ES-I3 (cell line): Measurements from ENCODE around the gene PNMA8C.
"Not testable (repeated sequence)": the region's sequence is repeated elsewhere in the genome, so short reads cannot be mapped to it uniquely, and the experiment has no call there.

Experiments used
- H3K36me3 ChIP-seq: 2 replicates; pipeline ENCODE4 v1.6.1; 2013; ENCODE audit warnings: mild to moderate bottlenecking, low read length, control low read depth, moderate library complexity; ENCODE audit not compliant: insufficient read depth
- H3K4me1 ChIP-seq: 2 replicates; pipeline ENCODE4 v1.6.1; 2013; ENCODE audit warnings: mild to moderate bottlenecking, control low read depth, low read length; ENCODE audit not compliant: insufficient read depth
- H3K9ac ChIP-seq: 2 replicates; pipeline ENCODE4 v1.6.1; 2013; ENCODE audit warnings: low read depth, mild to moderate bottlenecking, low read length, moderate library complexity
- H3K9me3 ChIP-seq: 2 replicates; pipeline ENCODE4 v1.6.1; 2013; ENCODE audit warnings: mild to moderate bottlenecking, low read length, moderate library complexity; ENCODE audit not compliant: control insufficient read depth, insufficient read depth

Gene PNMA8C

DNA sequence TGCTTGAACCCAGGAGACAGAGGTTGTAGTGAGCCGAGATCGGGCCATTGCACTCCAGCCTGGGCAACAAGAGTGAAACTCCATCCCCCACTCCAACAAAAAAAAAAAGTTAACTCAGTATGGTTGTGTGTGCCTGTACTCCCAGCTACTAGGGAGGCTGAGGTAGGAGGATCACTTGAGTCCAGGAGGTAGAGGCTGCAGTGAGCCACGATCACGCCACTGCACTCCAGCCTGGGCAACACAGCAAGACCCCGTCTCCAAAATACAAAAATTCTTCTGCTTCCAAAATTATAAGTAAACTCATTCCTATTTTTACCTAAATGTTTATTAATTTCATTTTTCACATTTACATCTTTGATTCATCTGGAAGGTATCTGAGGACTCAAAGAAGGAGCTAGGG, 28.2 kb upstream of the PNMA8C start:
- no peaks in the 10 kb centered on the region for H3K36me3 ChIP-seq
- no peaks in the 10 kb centered on the region for H3K9me3 ChIP-seq

DNA sequence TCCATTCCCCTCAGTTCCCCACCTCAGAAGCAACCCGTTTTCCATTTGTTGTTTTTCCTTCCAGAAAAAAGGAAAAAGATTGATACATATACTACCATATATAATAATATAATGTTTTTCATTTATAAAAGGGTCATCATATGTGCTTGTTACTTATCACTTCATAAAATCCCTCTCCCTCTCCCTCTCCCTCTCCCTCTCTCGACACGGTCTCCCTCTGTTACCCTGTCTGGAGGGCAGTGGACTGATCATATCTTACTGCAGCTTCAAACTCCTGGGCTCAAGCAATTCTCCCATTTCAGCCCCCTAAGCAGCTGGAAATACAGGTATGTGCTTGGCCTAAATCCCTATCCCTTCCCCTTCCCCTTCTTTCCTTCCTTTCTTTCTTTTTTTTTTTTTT, 25.5 kb upstream of the PNMA8C start:
- no peaks in the 10 kb centered on the region for H3K4me1 ChIP-seq
- H3K9me3 ChIP-seq: no peaks in the 10 kb centered on the region; the same call in 1 of the 2 replicates
- H3K36me3 ChIP-seq: no peaks in the 10 kb centered on the region
- no peak overlapping the region for H3K9ac ChIP-seq

More for the DNA sequence above, 28.2 kb upstream of the PNMA8C start:
- no peak overlapping the region for H3K9ac ChIP-seq
- H3K4me1 ChIP-seq: no peaks in the 10 kb centered on the region

DNA sequence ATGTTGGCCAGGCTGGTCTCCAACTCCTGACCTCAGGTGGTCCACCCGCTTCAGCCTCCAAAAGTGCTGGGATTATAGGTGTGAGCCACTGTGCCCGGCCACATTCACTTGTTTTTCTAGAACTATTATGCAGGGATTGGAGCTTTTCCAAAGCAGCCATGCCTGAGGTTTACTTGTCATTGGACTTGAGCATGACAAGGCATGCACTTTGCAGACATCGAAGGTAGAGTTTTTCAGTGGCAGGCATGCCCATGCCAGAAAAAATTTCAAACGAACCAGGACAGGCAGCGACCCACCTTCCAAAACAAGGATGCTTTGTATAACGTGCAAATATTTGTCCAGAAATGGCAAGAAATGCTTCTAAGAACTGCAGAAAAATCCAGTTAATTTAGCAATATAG, 24.9 kb upstream of the PNMA8C start:
- no peak overlapping the region for H3K9ac ChIP-seq
- no peaks in the 10 kb centered on the region; the same call in 1 of the 2 replicates for H3K9me3 ChIP-seq
- H3K4me1 ChIP-seq: no peaks in the 10 kb centered on the region
- H3K36me3 ChIP-seq: no peaks in the 10 kb centered on the region

DNA sequence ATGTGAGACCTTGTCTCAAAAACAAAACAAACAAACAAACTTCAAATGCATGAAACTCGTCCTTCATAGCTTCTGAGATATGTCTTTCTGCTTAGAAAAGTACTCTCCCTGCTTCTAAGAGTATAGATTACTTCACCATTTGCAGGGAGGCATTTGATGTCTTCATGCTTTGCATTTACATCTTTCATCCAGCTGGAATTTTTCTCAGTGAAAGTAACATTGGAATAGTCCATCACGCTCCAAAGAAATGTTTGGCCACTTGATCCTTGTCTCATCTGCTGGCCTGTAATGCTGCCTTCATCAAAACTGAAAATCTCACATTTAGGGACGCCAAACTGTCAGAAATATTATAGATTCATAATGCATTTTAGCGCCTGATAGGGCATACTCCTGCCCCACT, 23.4 kb upstream of the PNMA8C start:
- no peak overlapping the region for H3K9ac ChIP-seq
- no peaks in the 10 kb centered on the region for H3K36me3 ChIP-seq
- no peaks in the 10 kb centered on the region; the same call in 1 of the 2 replicates for H3K9me3 ChIP-seq
- H3K4me1 ChIP-seq: no peaks in the 10 kb centered on the region

DNA sequence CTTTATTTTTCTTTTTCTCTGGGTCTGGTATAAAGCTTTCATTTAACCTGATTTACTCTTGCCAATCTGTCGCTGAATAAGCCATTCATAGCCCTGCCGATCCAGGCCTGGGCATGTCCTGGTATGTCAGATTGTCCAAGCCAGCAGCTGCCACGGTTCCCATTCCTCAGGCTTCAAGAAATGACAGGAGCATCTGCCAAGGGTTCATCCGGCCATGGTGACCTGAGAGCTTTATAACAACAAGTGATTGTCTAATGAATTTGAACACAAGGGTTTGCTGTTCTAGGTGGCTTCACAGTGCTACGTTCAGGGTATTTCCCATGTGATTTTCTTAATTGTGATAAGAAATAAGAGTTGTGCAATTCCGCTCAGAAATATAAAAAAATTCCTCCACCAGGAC, 22.6 kb upstream of the PNMA8C start:
- no peaks in the 10 kb centered on the region for H3K4me1 ChIP-seq
- no peaks in the 10 kb centered on the region; the same call in 1 of the 2 replicates for H3K9me3 ChIP-seq
- no peaks in the 10 kb centered on the region for H3K36me3 ChIP-seq
- H3K9ac ChIP-seq: no peak overlapping the region

DNA sequence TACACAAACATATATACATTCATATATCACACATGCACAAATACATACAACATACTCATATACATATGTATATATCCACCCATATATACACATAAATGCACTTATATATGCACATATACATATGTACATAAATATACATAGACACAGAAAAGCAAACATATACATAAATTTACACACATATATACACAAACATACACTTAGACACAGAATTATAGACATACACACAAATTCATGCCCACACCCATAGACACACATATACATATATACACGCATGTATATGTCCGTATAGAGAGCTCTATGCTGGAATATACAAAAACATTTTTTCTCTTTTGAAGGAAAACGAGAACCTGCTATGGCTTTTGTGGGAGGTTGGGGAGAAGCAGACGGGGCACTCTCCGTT, 22.0 kb upstream of the PNMA8C start:
- Histone ChIP-seq H3K4me1 (no peaks in the 10 kb centered on the region), H3K9me3 (no peaks in the 10 kb centered on the region; the same call in 1 of the 2 replicates)

DNA sequence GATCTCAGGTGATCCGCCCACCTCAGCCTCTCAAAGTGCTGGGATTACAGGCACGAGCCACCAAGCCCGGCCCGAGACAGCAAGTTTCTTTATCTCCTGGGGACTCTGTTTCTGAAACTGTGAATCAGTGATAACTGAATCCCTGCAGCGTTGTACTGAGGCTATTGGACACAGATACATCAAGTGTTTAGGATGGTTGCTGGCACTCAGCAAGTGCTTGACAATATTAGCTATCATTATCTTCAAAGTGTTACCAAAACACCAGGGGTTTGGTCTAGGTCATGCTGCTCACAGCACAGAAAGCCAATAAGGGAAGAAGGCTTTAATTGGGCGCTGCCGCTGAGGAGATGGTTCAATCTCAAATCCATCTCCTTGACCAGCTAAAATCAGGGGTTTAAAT, 20.5 kb upstream of the PNMA8C start:
- no peaks in the 10 kb centered on the region; the same call in 1 of the 2 replicates for H3K9me3 ChIP-seq
- no peaks in the 10 kb centered on the region for H3K4me1 ChIP-seq
- no peak overlapping the region for H3K9ac ChIP-seq
- H3K36me3 ChIP-seq: no peaks in the 10 kb centered on the region

More for the DNA sequence above, 22.0 kb upstream of the PNMA8C start:
- Histone ChIP-seq H3K36me3 (no peaks in the 10 kb centered on the region), H3K9ac (no peak overlapping the region)

DNA sequence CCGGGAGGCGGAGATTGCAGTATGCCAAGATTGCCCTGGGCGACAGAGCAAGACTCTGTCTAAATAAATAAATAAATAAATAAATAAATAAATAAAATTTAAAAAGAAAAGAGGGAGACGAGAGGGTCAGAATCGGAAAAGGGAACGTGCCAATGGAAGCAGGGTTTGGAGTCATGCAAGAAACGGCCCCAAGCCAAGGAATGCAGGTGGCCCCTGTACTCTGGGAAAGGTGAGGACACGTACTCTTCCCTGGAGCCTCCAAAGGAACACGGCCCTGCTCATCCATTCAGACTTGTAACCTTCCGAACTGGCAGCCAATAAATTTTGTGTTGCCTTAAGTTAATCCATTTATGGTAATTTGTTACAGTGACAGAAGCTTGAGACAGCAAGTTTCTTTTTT, 19.9 kb upstream of the PNMA8C start:
- Histone ChIP-seq H3K36me3 (no peaks in the 10 kb centered on the region), H3K9me3 (no peaks in the 10 kb centered on the region; the same call in 1 of the 2 replicates), H3K4me1 (no peaks in the 10 kb centered on the region)

DNA sequence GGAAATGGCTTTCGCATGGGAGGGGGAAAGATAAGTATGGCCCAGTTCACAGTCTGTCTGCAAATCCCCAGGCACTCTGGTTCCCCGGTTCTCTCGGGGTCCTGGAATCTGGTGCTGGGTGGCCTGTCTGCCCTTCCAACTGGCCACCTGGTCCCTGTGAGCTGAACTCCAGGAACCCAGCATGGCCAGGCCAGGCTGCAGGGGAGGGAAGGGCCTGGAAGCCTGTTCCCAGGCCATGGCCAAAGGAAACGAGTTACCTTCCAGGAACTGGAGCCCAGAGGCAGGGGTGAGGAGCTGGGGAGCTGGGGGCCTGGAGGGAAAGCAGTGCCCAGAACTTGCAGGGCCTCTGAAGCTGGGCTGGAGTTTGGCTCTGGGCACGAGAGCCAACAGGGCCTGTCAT, 19.1 kb upstream of the PNMA8C start:
- Histone ChIP-seq H3K4me1 (no peaks in the 10 kb centered on the region), H3K36me3 (no peaks in the 10 kb centered on the region), H3K9ac (no peak overlapping the region), H3K9me3 (no peaks in the 10 kb centered on the region; the same call in 1 of the 2 replicates)

More for the DNA sequence above, 19.9 kb upstream of the PNMA8C start:
- no peak overlapping the region for H3K9ac ChIP-seq

DNA sequence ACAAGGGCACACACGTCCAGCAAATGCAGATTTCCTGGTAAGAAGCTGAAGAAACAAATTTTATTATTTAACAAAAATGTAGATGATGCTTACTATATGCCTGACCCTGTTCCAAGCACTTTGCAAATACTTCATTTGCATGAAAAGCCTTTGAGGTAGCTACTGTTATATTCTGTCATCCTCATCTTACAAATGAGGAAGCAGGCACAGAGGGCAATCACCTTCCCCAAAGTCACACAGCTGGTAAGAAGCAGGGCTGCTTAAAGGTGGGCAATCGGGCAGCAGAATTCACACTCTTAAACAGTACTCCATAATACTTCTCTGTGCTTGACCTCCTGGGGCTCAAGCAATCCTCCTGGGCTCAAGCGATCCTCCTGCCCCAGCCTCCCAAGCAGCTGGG, 18.3 kb upstream of the PNMA8C start:
- no peak overlapping the region for H3K9ac ChIP-seq
- H3K4me1 ChIP-seq: no peaks in the 10 kb centered on the region
- no peaks in the 10 kb centered on the region; the same call in 1 of the 2 replicates for H3K9me3 ChIP-seq
- no peaks in the 10 kb centered on the region for H3K36me3 ChIP-seq

DNA sequence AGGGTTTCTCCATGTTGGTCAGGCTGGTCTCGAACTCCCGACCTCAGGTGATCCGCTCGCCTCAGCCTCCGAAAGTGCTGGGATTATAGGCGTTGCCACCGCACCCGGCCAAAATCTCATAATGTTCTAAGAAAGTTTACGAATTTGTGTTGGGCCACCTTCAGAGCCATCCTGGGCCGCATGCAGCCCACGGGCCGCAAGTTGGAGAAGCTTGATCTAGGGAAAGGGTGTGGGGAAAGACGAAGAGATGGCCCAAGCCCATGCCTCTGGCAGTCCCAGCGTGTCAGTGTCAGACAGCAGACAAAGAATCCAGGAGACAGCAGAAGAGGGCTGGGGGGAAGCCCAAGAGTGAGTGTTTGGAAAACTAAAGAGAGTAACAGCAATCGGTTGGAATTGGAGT, 17.3 kb upstream of the PNMA8C start:
- Histone ChIP-seq H3K4me1 (no peaks in the 10 kb centered on the region), H3K36me3 (no peaks in the 10 kb centered on the region)

DNA sequence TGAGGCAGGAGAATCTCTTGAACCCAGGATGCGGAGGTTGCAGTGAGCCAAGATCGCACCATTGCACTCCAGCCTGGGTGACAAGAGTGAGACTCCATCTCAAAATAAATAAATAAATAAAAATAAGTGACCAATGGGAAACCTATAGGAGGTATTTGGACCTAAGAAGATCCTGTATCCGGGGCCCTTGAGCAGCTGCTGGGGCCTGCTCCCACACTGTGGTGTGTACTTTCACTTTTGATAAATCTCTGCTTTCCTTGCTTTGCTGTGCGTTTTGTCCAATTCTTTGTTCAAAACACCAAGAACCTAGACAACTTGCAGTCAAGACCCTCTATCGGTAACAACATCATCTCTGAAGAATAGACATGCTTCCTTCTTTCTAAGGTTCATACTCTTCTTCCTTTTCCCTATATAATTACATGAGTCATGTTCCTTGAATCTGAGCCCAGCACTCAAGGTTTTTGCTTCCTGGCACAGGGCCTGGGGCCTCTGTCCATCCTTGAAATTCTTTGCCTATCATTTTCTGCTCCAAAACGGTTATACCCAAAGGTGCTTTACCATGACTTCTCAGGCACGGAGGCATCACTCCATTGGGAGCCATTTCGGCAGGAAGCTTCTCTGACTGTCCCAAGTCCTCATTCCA, 14.2 kb upstream of the PNMA8C start:
- Histone ChIP-seq H3K36me3 (no peaks in the 10 kb centered on the region), H3K4me1 (no peaks in the 10 kb centered on the region), H3K9ac (no peak overlapping the region), H3K9me3 (no peaks in the 10 kb centered on the region)

More for the DNA sequence above, 17.3 kb upstream of the PNMA8C start:
- no peaks in the 10 kb centered on the region; the same call in 1 of the 2 replicates for H3K9me3 ChIP-seq
- H3K9ac ChIP-seq: no peak overlapping the region

DNA sequence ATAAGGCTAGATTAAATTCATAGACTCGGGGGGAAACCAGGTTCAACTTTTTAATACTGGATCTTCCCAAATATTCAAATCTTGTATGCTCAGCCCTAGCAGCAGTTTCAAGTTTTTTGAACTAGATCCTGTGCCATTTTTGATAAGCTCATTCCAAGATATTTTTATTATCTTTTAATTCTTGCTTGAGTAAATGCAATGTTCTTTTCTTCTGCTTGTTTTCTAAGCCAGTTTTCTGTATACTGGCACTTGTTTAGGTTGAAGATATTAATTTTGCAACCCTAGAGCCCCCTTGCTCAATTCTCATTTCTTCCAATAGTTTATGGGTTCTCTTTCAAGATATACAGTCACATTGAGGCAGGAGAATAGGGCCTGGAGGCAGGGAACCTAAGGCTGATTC, 13.1 kb upstream of the PNMA8C start:
- Histone ChIP-seq H3K9me3 (no peaks in the 10 kb centered on the region), H3K4me1 (no peaks in the 10 kb centered on the region), H3K9ac (no peak overlapping the region), H3K36me3 (no peaks in the 10 kb centered on the region)

DNA sequence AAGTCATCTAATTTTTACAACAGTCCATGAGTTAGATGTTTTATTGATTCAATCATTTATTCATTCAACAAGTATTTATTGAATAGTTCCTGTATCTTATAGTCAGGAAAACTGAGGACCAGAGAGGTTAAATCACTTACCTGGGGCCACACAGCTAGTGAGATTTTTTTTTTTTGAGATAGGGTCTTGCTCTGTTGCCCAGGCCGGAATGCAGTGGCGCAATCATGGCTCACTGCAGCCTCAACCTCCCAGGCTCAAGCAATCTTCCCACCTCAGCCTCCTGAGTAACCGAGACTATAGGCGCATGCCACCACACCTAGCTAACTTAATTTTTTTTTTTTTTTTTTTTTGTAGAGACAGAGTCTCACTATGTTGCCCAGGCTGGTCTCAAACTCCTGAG, 7.0 kb upstream of the PNMA8C start:
- not testable (repeated sequence) for H3K4me1 ChIP-seq, H3K36me3 ChIP-seq, H3K9me3 ChIP-seq, H3K9ac ChIP-seq

DNA sequence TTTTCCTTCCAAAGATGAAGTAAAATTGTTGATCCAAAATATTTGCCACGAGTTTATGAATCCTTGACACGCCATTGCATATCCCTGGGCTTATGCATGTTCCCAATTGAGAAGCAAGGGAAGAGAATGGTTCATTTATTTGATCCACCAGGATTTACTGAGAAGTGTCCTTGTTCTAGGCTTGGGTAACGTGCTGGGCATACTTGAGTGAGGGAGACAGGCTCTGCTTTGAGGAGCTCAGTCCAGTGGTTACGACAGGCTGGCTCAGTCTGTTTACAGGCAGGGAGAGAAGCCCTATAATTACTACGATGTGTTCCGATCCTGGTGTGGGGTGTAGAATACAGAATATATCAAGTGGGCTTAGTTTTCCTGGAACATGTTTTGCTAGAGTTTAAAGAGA, 6.3 kb upstream of the PNMA8C start:
- no peak overlapping the region for H3K9ac ChIP-seq
- no peaks in the 10 kb centered on the region for H3K4me1 ChIP-seq
- H3K9me3 ChIP-seq: no peaks in the 10 kb centered on the region
- no peaks in the 10 kb centered on the region for H3K36me3 ChIP-seq
